ENCODE measurements around the gene THSD4.

The THSD4 gene

DNA sequence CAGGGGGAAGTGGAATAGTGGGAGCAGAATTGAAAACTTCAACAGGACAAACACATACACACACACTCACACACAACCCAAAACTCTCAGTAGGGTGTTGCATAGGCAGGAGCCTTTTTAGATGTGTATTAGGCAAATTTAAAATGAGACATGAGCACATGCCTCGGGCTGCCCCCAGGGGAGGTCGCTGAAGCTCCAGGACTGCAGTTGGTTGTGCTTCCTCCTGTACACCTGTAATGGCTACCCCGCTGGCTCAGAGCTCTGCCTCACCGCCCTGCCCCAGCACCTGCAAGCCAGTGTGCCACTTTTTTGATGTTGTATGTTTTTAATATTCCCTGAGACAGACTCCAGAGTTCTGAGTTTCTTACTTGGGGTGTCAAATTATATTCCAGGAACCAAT is 391.7 kb downstream of the THSD4 start:
- H3K27me3 ChIP-seq (ENCODE audit: insufficient read depth, poor library complexity, severe bottlenecking), result no peaks in the 10 kb centered on the region
- TF ChIP-seq SPI1 (IDR thresholded peaks at IDR 0.05; ENCODE audit: borderline replicate concordance, low read depth), result no peak
- TF ChIP-seq, protein P1, sequence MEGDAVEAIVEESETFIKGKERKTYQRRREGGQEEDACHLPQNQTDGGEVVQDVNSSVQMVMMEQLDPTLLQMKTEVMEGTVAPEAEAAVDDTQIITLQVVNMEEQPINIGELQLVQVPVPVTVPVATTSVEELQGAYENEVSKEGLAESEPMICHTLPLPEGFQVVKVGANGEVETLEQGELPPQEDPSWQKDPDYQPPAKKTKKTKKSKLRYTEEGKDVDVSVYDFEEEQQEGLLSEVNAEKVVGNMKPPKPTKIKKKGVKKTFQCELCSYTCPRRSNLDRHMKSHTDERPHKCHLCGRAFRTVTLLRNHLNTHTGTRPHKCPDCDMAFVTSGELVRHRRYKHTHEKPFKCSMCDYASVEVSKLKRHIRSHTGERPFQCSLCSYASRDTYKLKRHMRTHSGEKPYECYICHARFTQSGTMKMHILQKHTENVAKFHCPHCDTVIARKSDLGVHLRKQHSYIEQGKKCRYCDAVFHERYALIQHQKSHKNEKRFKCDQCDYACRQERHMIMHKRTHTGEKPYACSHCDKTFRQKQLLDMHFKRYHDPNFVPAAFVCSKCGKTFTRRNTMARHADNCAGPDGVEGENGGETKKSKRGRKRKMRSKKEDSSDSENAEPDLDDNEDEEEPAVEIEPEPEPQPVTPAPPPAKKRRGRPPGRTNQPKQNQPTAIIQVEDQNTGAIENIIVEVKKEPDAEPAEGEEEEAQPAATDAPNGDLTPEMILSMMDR (IDR thresholded peaks at IDR 0.05; ENCODE audit: insufficient read depth, low read length), result no peak
- TF ChIP-seq GABPA (IDR thresholded peaks at IDR 0.05; ENCODE audit: low read depth), result no peak
- TF ChIP-seq, protein P2, sequence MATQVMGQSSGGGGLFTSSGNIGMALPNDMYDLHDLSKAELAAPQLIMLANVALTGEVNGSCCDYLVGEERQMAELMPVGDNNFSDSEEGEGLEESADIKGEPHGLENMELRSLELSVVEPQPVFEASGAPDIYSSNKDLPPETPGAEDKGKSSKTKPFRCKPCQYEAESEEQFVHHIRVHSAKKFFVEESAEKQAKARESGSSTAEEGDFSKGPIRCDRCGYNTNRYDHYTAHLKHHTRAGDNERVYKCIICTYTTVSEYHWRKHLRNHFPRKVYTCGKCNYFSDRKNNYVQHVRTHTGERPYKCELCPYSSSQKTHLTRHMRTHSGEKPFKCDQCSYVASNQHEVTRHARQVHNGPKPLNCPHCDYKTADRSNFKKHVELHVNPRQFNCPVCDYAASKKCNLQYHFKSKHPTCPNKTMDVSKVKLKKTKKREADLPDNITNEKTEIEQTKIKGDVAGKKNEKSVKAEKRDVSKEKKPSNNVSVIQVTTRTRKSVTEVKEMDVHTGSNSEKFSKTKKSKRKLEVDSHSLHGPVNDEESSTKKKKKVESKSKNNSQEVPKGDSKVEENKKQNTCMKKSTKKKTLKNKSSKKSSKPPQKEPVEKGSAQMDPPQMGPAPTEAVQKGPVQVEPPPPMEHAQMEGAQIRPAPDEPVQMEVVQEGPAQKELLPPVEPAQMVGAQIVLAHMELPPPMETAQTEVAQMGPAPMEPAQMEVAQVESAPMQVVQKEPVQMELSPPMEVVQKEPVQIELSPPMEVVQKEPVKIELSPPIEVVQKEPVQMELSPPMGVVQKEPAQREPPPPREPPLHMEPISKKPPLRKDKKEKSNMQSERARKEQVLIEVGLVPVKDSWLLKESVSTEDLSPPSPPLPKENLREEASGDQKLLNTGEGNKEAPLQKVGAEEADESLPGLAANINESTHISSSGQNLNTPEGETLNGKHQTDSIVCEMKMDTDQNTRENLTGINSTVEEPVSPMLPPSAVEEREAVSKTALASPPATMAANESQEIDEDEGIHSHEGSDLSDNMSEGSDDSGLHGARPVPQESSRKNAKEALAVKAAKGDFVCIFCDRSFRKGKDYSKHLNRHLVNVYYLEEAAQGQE (IDR thresholded peaks at IDR 0.05; ENCODE audit: insufficient replicate concordance, low read depth), result no peak
- no peak for TF ChIP-seq POLR2AphosphoS5 (IDR thresholded peaks at IDR 0.05; ENCODE audit: low read depth)
- H3K4me3 ChIP-seq (replicated peaks; ENCODE audit: insufficient read depth, low read length), result no peak overlapping the region
- no peak overlapping the region for H3K27ac ChIP-seq (replicated peaks)
- DNase-seq (ENCODE audit: low read depth in 1 of 2, low spot score in 1 of 2), result no peak

DNA sequence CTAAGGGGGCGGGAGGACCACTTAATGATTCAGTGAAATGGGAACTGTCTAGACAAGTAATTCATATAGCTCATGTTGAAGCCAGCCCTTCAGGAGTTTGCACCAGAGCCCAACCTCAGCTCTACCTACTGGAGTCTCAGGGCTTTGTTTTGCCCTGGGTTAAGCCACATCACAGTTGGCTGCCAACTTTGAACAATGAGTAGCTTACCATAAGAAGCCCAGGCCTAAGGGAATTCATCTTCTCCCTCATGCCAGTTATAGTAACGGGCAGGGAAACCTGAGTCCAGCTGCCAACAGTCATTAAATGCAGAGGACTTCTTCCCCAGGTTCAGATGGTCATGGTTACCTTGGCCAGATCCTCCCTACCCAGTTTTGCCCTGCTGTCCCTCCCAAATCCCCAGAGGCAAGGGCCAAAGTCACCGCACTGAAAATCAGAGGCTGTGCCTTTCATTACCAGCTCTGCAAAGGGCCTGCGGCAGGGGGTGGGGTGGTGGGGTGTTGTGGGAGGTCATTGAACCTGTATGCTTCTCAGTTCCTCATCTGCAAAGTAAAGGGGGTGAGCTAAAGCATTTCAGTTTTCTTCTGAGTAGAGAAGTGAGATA is 392.9 kb downstream of the THSD4 start:
- no peak for DNase-seq (ENCODE audit: low read depth in 1 of 2, low spot score in 1 of 2)
- no peak overlapping the region for H3K4me3 ChIP-seq (replicated peaks; ENCODE audit: insufficient read depth, low read length)
- TF ChIP-seq GABPA (IDR thresholded peaks at IDR 0.05; ENCODE audit: low read depth) (no peak), POLR2AphosphoS5 (IDR thresholded peaks at IDR 0.05; ENCODE audit: low read depth) (no peak)
- TF ChIP-seq, protein P1 (IDR thresholded peaks at IDR 0.05; ENCODE audit: insufficient read depth, low read length), result no peak
- TF ChIP-seq, protein P2 (IDR thresholded peaks at IDR 0.05; ENCODE audit: insufficient replicate concordance, low read depth), result no peak
- H3K27ac ChIP-seq (replicated peaks), result no peak overlapping the region
- H3K27me3 ChIP-seq (ENCODE audit: insufficient read depth, poor library complexity, severe bottlenecking), result no peaks in the 10 kb centered on the region

DNA sequence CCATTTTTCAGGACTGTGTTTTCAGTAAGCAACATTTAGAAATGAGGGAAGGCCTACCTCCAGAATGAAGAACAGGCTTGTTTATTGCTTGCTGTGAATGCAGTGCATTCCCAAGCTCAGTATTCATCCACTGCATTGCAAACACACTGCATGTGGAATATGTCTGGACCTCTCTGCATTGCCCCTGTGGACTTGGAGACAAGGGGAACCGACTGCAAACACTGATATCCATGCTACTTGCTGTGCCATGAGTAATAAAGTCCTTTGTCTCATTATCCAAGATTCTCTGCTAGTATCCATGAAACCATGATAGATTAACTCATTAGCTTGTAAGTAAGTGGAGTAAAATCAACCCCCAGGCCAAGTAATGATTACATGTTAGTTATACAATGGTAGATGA is 393.9 kb downstream of the THSD4 start:
- no peaks in the 10 kb centered on the region for H3K27me3 ChIP-seq (ENCODE audit: insufficient read depth, poor library complexity, severe bottlenecking)
- DNase-seq (ENCODE audit: low read depth in 1 of 2, low spot score in 1 of 2), result no peak
- H3K27ac ChIP-seq (replicated peaks), result no peak overlapping the region
- no peak for TF ChIP-seq SPI1 (IDR thresholded peaks at IDR 0.05; ENCODE audit: borderline replicate concordance, low read depth)
- TF ChIP-seq, protein P1 (IDR thresholded peaks at IDR 0.05; ENCODE audit: insufficient read depth, low read length), result no peak
- no peak for TF ChIP-seq POLR2AphosphoS5 (IDR thresholded peaks at IDR 0.05; ENCODE audit: low read depth)
- no peak for TF ChIP-seq GABPA (IDR thresholded peaks at IDR 0.05; ENCODE audit: low read depth)
- TF ChIP-seq, protein P2 (IDR thresholded peaks at IDR 0.05; ENCODE audit: insufficient replicate concordance, low read depth), result no peak
- H3K4me3 ChIP-seq (replicated peaks; ENCODE audit: insufficient read depth, low read length), result no peak overlapping the region

Data from HL-60 (cell line).